ENCODE data around the gene PRR22. TPM values are rescaled to one million over a fixed set of nuclear protein-coding genes. Genes with fewer than 3 reads are reported as not detected.
A peak's percentile ranks its signal among the peaks of the same experiment; 100 is the strongest.
"Not testable (repeated sequence)": the region's sequence is repeated elsewhere in the genome, so short reads cannot be mapped to it uniquely, and the experiment has no call there.

Gene PRR22
- polyA plus RNA-seq, 1 donor: 2.3 TPM

- DNase-seq: peak; percentile 96
Observed at GRCh38 chr19:5790559-5791520, 6.3 kb upstream of the PRR22 start, which contains the start of gene DUS3L. Gene DUS3L, minus strand, starts transcription at chr19:5791163. Its CDS starts 22 bp downstream, at chr19:5791141.

DNA sequence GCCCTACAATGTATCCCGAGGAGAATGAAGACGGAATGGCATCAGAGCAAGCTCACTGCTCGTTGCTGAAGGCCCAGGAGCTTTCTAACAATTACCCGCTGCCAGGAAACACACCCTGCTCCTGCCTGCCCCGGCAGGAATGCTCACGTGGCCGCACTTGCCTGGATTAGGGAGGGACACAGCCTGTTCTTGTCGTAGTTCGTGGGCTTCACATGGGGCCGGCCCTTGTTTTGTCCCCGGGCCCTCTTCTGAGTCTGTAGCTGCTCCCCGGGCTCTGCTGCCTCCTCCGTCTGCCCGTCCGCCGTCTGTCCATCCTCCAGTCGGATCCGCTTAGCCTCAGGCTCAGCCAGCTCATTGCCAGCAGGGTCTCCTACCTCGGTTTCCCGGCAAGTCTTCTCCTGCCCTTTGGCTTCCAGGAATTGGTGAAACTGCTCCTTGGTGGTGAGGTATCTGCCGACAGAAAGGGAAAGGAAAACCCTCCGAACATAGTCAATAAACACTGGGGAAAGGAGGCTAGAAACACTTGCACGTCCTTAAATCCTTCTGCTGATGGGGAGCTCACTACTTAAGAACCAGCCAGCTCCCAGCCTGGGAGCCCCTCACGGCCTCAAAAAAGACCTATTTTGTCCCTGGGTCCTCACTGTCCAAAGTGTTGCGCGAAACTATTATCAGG lies 5.5 kb upstream of the PRR22 start:
- DNase-seq: no peak

- DNase-seq: no peak
Observed at GRCh38 chr19:5789351-5789761, 4.8 kb upstream of the PRR22 start.

DNA sequence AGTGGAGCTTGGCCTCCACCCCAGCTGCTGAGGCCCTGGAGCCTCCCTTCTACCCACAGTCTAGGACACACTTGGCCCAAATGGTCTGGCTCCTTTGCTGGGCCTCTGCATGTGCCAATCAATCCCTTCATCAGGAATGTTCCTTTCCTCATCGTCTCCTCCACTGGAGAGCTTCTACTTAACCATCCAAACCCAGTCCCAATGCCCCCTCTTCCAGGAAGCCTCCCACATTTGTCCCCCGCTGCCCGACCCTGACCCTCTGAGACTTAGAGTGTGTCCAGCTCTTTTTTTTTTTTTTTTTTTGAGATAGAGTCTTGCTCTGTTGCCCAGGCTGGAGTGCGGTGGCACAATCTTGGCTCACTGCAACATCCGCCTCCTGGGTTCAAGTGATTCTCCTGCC lies 3.9 kb upstream of the PRR22 start:
- DNase-seq: no peak

DNA sequence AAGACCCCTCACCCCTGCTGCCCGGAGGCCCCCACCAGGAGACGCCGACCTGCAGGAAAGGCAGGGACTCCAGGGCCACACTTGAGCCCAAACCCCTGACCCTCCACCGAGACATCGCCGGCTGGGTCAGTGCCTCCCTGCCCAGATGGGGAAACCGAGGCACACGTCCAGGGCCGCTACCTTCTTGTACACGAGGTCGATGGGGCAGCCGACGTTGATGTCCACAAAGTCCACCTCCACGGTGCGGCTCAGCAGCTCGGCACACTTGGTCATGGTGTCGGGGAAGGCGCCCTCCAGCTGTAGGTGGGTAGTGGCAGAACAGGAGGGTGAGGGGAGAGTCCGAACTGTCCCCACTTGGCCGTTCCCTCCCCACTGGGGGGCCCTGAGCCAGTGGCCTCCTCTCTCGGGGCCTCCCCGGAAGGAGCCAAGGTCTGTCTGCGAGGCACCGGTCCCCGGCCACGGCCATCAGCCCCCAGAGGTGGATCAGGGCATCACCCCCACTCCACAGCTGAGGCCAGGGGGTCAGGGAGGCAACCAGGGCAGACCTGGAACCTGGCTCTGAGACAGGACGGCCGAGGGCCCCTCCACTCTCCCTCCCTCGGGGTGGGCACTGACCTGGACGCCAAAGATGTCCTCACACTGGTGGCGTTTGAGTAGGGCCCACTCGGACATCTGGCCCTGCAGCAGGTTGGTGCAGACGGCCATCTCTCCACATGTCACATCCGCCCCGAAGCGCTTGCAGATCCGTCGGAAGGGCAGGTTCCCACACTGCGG lies 3.0 kb upstream of the PRR22 start:
- DNase-seq: no peak

DNA sequence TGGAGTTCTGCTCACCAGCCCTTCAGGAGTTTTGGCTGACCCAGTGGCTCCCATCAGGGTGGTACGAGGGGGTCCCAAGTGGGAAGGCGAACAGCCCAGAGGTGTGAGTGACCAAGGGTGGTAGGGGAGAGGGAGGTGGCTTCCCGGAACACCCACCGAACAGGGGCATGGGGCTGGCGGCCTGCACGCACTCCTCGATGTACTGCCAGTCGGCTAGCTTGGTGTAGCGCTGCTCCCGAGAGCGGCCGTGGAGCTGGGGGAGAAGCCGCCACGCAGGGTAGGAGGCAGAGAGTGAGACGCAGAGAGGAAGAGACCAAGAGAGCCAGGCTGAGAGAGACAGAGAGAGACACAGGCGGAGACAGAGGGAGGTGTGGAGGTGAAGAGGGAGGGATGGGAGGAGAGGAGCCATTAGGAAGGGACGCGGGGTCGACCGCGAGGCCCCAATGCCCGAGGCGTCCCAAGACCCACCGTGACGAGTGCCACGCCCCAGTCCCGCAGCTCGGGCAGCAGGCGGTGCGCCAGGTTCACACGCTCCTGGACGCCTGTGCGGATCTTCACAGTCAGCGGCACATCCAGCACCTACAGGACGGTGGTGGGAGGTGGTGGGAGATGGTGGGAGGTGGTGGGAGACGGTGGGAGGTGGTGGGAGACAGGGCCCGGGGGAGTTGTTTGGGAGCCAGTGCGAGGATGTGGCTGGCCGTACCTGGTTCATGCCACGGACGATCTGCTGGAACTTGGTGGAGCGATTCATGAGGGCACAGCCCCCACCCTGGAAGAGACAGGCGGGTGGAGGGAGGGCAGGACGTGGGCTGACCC lies 2.3 kb upstream of the PRR22 start:
- DNase-seq: no peak

DNA sequence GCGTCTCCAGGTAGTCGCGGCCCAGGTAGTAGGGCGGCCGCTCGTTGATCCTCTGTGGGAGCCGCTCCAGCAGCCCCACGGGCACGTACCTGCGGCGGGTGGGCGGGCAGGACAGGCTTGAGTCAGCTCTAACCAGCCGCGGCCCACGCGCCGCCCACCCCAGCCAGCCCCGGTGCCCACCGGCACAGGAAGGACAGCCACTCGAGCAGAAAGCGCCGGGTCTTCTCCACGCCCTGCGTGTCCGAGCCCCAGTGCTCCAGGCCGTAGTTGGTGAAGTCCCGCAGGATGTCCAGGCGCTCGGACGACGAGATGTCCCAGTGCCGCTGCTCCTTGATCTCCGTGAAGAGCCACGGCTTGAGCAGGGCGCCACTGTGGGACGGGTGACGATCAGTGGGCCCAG lies 877 bp upstream of the PRR22 start:
- DNase-seq: no peak

DNA sequence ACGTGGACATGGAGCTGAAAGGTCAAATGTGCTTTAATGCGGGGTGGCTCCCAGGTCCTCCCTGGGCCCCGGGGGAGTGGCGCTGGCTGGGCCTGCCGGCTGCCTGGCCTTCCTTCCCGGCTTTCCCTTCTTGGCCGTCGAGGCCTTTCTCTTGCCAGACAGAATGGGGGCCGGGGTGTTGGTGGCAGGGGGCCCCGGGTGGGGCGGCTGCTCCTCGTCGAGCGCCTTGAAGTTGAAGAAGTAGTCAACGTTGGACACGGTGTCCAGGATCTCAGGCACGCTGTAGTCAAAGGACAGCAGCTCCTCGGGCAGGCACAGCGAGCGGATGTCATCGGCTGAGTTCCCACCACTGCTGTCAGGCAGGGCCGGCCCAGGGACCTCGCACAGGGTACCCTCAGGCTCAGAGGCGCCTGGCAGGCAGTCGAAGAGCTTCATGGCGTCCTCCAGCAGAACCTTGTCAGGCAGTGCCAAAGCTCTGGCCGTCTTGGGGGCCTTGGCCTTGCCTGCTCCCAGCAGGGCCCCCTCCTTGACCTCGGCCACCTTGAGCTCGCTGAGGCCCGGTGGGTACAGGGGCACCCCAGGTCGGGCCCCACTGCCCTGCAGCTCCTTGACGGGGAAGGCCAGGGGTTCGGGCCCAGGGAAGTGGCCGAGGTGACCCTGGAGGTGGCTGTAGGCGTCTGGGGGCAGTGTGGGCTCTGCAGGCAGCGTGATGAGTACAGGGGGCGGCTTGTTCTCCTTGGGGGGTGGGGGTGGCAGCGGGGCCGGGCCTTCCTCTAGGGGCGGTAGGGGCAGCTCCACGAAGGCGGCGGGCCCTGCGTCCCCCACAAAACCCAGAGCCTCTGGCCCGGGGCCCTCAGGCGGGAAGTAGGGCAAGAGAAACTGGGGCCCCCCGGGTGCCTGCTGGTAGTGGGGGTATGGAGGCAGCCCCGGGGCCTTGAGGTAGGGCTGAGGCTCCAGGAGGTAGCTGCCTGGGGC lies 1.3 kb downstream of the PRR22 start:
- DNase-seq: no peak

GRCh38 chr19:5782322-5782721 lies 2.2 kb downstream of the PRR22 start:
- DNase-seq: no peak

DNA sequence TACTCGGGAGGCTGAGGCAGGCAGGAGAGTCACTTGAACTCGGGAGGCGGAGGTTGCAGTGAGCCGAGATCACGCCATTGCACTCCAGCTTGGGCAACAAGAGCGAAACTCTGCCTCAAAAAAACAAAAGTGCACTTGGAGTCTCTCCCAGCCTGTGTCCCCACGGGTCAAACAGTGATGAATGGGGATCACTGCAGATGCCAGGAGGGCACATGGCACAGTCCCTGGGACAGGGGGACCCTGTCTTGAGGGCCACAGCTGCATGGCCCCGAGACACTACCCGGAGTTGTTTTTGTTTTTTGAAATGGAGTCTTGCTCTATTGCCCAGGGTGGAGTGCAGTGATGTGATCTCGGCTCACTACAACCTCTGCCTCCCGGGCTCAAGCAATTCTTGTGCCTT lies 3.6 kb downstream of the PRR22 start:
- DNase-seq: not testable (repeated sequence)

DNA sequence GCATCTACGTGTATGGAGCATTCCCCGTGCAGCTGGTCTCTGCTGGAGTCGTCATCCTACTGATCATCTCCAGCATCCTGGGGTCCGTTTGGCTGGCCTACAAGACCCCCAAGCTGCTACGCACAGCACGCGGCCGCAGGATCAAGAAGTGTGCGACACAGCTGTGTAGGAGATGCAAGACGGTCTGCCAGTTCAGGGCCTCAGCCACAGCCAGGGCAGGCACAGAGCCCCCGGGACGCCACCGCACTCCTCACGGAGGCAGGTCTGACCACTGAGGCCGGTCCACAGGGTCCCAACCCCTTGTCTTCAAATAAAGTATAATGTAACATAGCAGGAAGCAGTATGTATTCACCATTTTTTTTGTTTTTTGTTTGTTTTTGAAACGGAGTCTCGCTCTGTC lies 6.1 kb downstream of the PRR22 start:
- DNase-seq: no peak

- no peak for DNase-seq
Observed at GRCh38 chr19:5775668-5776309, 8.8 kb downstream of the PRR22 start.

- no peak for DNase-seq
Observed at GRCh38 chr19:5774921-5775320, 9.6 kb downstream of the PRR22 start.

DNA sequence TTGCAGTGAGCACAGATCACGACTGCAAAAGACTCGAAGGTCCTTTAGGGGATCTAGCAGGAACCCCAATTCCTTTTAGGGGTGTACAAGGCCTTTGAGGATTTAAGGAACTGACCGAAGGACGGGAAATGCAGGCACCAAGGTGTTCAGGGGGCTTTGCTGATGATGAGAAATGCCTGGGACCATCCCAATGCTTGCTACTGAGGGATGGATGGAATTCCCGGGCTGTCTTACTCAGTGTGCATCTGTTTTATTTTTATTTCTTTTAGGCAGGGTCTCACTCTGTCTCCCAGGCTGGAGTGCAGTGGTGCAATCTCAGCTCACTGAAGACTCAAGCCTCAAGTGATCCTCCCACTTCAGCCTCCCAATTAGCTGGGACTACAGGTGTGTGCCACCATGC lies 11.3 kb downstream of the PRR22 start:
- no peak for DNase-seq

- DNase-seq: no peak
Observed at GRCh38 chr19:5772416-5772815, 12.1 kb downstream of the PRR22 start.

DNA sequence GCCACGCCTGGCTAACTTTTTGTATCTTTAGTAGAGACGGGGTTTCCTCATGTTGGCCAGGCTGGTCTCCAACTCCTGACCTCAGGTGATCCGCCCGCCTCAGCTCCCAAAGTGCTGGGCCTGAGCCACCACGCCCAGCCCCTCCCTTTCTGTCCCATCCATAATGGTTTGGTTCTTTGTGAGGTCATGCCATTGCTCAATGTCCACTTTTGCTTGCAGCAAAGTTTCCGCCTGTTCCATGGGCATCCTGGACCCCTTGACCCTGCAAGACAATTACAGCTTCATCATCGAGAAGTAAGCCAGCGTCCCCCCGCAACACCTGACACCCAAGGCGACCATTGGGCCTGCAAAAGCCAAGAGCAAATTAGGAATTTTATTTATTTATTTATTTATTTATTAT lies 16.6 kb downstream of the PRR22 start:
- no peak for DNase-seq

DNA sequence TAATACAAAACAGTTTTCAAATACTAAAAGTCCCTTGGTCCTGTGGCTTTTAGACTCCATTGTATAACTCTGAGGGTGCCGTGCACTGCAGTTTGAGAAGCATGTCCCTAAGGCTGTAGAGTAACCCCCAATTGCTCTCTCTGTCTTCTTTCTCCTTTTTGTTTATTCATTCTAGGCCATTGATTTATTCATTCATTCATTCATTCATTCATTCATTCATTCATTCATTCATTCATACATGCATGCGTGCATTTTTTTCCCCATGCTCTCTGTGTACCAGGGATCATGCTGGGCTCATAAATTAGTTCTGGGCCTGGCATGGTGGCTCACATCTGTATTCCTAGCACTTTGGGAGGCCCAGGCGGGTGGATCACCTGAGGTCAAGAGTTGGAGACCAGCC lies 19.3 kb downstream of the PRR22 start:
- DNase-seq: no peak

DNA sequence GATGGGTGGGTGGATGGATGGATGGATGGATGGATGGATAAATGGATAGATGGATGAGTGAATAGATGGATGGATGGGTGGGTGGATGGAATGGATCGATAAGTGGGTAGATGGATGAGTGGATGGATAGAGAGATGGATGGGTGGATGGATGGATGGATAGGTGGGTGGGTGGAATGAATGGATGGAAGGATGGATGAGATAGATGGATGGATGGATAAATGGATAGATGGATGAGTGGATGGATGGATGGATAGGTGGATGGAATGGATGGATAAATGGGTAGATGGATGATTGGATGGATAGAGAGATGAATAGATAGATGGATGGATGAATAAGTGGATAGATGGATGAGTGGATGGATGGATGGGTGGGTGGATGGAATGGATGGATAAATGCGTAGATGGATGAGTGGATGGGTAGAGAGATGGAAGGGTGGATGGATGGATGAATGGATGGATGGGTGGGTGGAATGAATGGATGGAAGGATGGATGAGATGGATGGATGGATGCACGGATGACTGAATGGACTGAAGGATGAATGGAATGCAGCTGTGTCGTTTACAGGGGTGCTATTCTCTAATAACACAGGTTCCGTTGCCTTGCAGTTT lies 21.8 kb downstream of the PRR22 start:
- DNase-seq: no peak

DNA sequence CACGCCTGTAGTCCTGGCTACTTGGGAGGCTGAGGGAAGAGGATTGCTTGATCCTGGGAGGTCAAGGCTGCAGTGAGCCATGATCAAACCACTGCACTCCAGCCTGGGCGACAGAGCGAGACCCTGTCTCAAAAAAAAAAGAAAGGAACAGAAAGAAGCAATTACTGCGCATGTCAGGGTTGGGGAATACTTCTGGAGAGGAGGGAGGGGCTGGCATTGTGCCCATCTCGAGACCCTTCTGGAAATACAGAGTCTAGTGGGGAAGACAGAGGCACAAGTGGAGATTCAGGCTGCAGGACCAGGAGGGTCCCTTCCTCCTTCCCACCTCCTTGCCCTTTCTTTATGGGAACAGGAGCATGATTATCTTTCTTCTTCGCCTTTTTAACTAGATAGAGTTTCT lies 30.8 kb downstream of the PRR22 start:
- no peak for DNase-seq

DNA sequence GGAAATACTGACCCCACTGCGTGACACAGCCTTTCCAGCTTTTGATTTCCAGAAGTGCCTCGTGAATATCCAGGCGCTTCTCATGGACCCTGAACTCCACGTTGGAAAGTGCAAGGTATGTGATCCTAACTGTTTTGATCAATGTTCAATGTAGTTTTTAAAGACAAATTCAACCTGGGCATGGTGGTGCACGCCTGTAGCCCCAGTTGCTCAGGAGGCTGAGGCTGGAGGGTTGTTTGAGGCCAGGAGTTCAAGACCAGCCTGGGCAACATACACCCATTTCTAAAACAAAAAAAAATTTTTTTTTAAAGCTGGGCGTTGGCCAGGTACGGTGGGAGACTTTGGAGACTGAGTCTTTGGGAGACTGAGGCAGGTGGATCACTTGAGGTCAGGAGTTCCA lies 32.8 kb downstream of the PRR22 start:
- DNase-seq: no peak

All from hindlimb muscle (tissue), 1 donor.